Ovary (tissue), 3 donors: ENCODE measurements around the gene ASIC1.

Experiments
- CTCF ChIP-seq, 3 donors: fragments of 450-650 bp in 2 of 3; fragments of 200-600 bp in 1 of 3; IDR thresholded peaks; one replicate each; pipeline versions ENCODE4 v1.5.1 to v1.8.0; 2016 to 2022; ENCODE audit warnings: antibody characterized with exemption in 3 of 3, mild to moderate bottlenecking in 1 of 3
- EP300 ChIP-seq: sonication (generic); formaldehyde crosslinking; IDR thresholded peaks from one replicate; pipeline ENCODE4 v1.6.1; 2017; ENCODE audit warnings: antibody characterized with exemption
- donor health status: DM: no; HTN: no; CAD: no.

- TF ChIP-seq CTCF (IDR thresholded peaks at IDR 0.05) (no peak), EP300 (no peak)
Observed at GRCh38 chr12:50077099-50077498, 19.7 kb downstream of the ASIC1 start.
